GM19467 (cell line): Measurements from ENCODE around the gene ZNF526.
A peak's percentile ranks its signal among the peaks of the same experiment; 100 is the strongest.

ENCODE experiments used
- ATAC-seq: cut with Tn5 transposase; IDR thresholded peaks from one replicate; pipeline ENCODE4 v1.9.1; 2021; ENCODE audit warnings: mild to moderate bottlenecking, moderate library complexity; ENCODE audit not compliant: unreplicated experiment

ZNF526 gene

GRCh38 chr19:42220751-42221097, 612 bp downstream of the ZNF526 start:
- no peak for ATAC-seq

GRCh38 chr19:42224940-42225717, 5.0 kb downstream of the ZNF526 start:
- ATAC-seq, result no peak

- no peak for ATAC-seq
Measured at GRCh38 chr19:42225718-42226292, 5.7 kb downstream of the ZNF526 start.

GRCh38 chr19:42226886-42227285, 6.8 kb downstream of the ZNF526 start:
- ATAC-seq, result no peak

- no peak for ATAC-seq
Measured at GRCh38 chr19:42228641-42229040, 8.5 kb downstream of the ZNF526 start.

GRCh38 chr19:42229301-42229854, 9.3 kb downstream of the ZNF526 start:
- no peak for ATAC-seq

- no peak for ATAC-seq
Measured at GRCh38 chr19:42229855-42230351, 9.8 kb downstream of the ZNF526 start.

GRCh38 chr19:42230571-42230970, 10.5 kb downstream of the ZNF526 start:
- no peak for ATAC-seq

GRCh38 chr19:42232435-42232834, 12.3 kb downstream of the ZNF526 start:
- no peak for ATAC-seq

- no peak for ATAC-seq
Measured at GRCh38 chr19:42233106-42233505, 13.0 kb downstream of the ZNF526 start.

GRCh38 chr19:42233678-42234292, 13.7 kb downstream of the ZNF526 start:
- ATAC-seq, result no peak

GRCh38 chr19:42234364-42234763, 14.3 kb downstream of the ZNF526 start:
- no peak for ATAC-seq

GRCh38 chr19:42235181-42235580, 15.1 kb downstream of the ZNF526 start:
- no peak for ATAC-seq

GRCh38 chr19:42239544-42240220, 19.6 kb downstream of the ZNF526 start:
- ATAC-seq, result no peak

GRCh38 chr19:42241279-42241678, 21.2 kb downstream of the ZNF526 start:
- no peak for ATAC-seq

- ATAC-seq, result no peak
Measured at GRCh38 chr19:42242069-42242511, 22.0 kb downstream of the ZNF526 start.

- ATAC-seq, result peak; percentile 55
Measured at GRCh38 chr19:42242512-42243409, 22.6 kb downstream of the ZNF526 start, which contains the start of gene GSK3A. Gene GSK3A (minus strand): TSS chr19:42242602. CDS start chr19:42242465, 137 bp downstream.

GRCh38 chr19:42244347-42245220, 24.5 kb downstream of the ZNF526 start:
- ATAC-seq, result peak; percentile 39

GRCh38 chr19:42245231-42245630, 25.1 kb downstream of the ZNF526 start:
- no peak for ATAC-seq
